HG02610 (cell line): ENCODE data around the gene MMD.
"Not testable (repeated sequence)": the region's sequence is repeated elsewhere in the genome, so short reads cannot be mapped to it uniquely, and the experiment has no call there.

Source experiments
- ATAC-seq: cut with Tn5 transposase; IDR thresholded peaks from one replicate; pipeline ENCODE4 v1.9.1; 2021; ENCODE audit warnings: mild to moderate bottlenecking, moderate library complexity; ENCODE audit not compliant: unreplicated experiment

MMD gene

GRCh38 chr17:55421179-55421934 is at the start of gene MMD:
Gene MMD (minus strand): TSS chr17:55421835. CDS start chr17:55421695, 140 bp downstream.
- ATAC-seq: peak; percentile 12

GRCh38 chr17:55466671-55467070 is 45.0 kb upstream of the MMD start:
- ATAC-seq: no peak

GRCh38 chr17:55465771-55466170 is 44.1 kb upstream of the MMD start:
- not testable (repeated sequence) for ATAC-seq

- peak; percentile 59 for ATAC-seq
Observed at GRCh38 chr17:55463600-55463999, 42.0 kb upstream of the MMD start.

- ATAC-seq: no peak
Observed at GRCh38 chr17:55462711-55463110, 41.1 kb upstream of the MMD start.

- no peak for ATAC-seq
Observed at GRCh38 chr17:55462234-55462633, 40.6 kb upstream of the MMD start.

- ATAC-seq: peak; percentile 89
Observed at GRCh38 chr17:55458978-55459377, 37.3 kb upstream of the MMD start.

- ATAC-seq: no peak
Observed at GRCh38 chr17:55458287-55458900, 36.8 kb upstream of the MMD start.

GRCh38 chr17:55456307-55457240 is 34.9 kb upstream of the MMD start:
- ATAC-seq: no peak

GRCh38 chr17:55454906-55455474 is 33.4 kb upstream of the MMD start:
- no peak for ATAC-seq

- ATAC-seq: no peak
Observed at GRCh38 chr17:55453839-55454557, 32.4 kb upstream of the MMD start.

GRCh38 chr17:55452139-55452790 is 30.6 kb upstream of the MMD start:
- ATAC-seq: peak; percentile 55

GRCh38 chr17:55451758-55452138 is 30.1 kb upstream of the MMD start:
- ATAC-seq: no peak

GRCh38 chr17:55451203-55451641 is 29.6 kb upstream of the MMD start:
- no peak for ATAC-seq

- ATAC-seq: no peak
Observed at GRCh38 chr17:55450232-55450825, 28.7 kb upstream of the MMD start.

- no peak for ATAC-seq
Observed at GRCh38 chr17:55448681-55449080, 27.0 kb upstream of the MMD start.

- ATAC-seq: no peak
Observed at GRCh38 chr17:55446581-55447205, 25.1 kb upstream of the MMD start.

- not testable (repeated sequence) for ATAC-seq
Observed at GRCh38 chr17:55446004-55446403, 24.4 kb upstream of the MMD start.
